HepG2 (cell line): Measurements from ENCODE around the gene TNFRSF9. TPM values are rescaled to one million over a fixed set of nuclear protein-coding genes. Genes with fewer than 3 reads are reported as not detected.

Experiments
- ARHGAP35 ChIP-seq: sonication (generic); formaldehyde crosslinking; IDR thresholded peaks from 2 replicates; pipeline ENCODE4 v1.9.0; 2022; ENCODE audit warnings: mild to moderate bottlenecking, inconsistent platforms, moderate library complexity, missing genetic modification reagents, borderline replicate concordance
- ERF ChIP-seq: IDR thresholded peaks from 2 replicates; pipeline ENCODE4 v1.6.1; 2018; ENCODE audit warnings: missing biosample characterization, missing genetic modification reagents
- ETV5 ChIP-seq: IDR thresholded peaks from 2 replicates; pipeline ENCODE4 v1.6.1; 2018; ENCODE audit warnings: missing biosample characterization, missing genetic modification reagents, inconsistent platforms, borderline replicate concordance
- GATAD2A ChIP-seq: IDR thresholded peaks from 2 replicates; pipeline ENCODE4 v1.6.1; 2016
- GPN1 ChIP-seq: sonication (generic); formaldehyde crosslinking; IDR thresholded peaks from 2 replicates; pipeline ENCODE4 v1.5.1; 2020; ENCODE audit warnings: missing genetic modification reagents, borderline replicate concordance
- HNRNPL ChIP-seq: fragments of 200-400 bp; formaldehyde crosslinking; IDR thresholded peaks from 2 replicates; pipeline ENCODE4 v1.6.1; 2017; ENCODE audit warnings: mild to moderate bottlenecking, low read depth, low read length
- IRF9 ChIP-seq: sonication (generic); formaldehyde crosslinking; IDR thresholded peaks from 2 replicates; pipeline ENCODE4 v1.8.0; 2022; ENCODE audit warnings: missing genetic modification reagents, mild to moderate bottlenecking, borderline replicate concordance
- NR1H2 ChIP-seq: sonication (generic); formaldehyde crosslinking; IDR thresholded peaks from 2 replicates; pipeline ENCODE4 v1.8.1; 2022; ENCODE audit warnings: low read depth, missing genetic modification reagents, borderline replicate concordance
- PRDM4 ChIP-seq: sonication (generic); formaldehyde crosslinking; IDR thresholded peaks from 2 replicates; pipeline ENCODE4 v1.9.0; 2021; ENCODE audit warnings: missing genetic modification reagents, borderline replicate concordance
- SMC3 ChIP-seq: IDR thresholded peaks from 2 replicates; pipeline ENCODE4 v1.6.1; 2011; ENCODE audit warnings: low read length, improper control_type of control experiment
- SOX13 ChIP-seq, 3 experiments: fragments of 450-650 bp in 1 of 3; sonication (generic) in 1 of 3; formaldehyde crosslinking in 1 of 3; IDR thresholded peaks in 2 of 3; conservative IDR thresholded peaks in 1 of 3; 2 replicates each; pipeline versions ENCODE4 v1.5.0 to v1.6.1; 2016 to 2020; ENCODE audit warnings: antibody characterized with exemption in 1 of 3, mild to moderate bottlenecking in 1 of 3, missing compliant biosample characterization in 1 of 3, missing genetic modification reagents in 1 of 3, moderate library complexity in 1 of 3
- ZBTB8A ChIP-seq: sonication (generic); formaldehyde crosslinking; IDR thresholded peaks from 2 replicates; pipeline ENCODE4 v1.4.0; 2020; ENCODE audit warnings: mild to moderate bottlenecking, low read depth, missing genetic modification reagents, borderline replicate concordance
- ZFP62 ChIP-seq: sonication (generic); formaldehyde crosslinking; IDR thresholded peaks from 2 replicates; pipeline ENCODE4 v1.4.0; 2020; ENCODE audit warnings: missing genetic modification reagents
- ZNF468 ChIP-seq: sonication (generic); formaldehyde crosslinking; IDR thresholded peaks from 2 replicates; pipeline ENCODE4 v1.8.0; 2022; ENCODE audit warnings: mild to moderate bottlenecking, moderate library complexity, missing genetic modification reagents
- ZNF496 ChIP-seq: sonication (generic); formaldehyde crosslinking; IDR thresholded peaks from 2 replicates; pipeline ENCODE4 v1.8.1; 2023; ENCODE audit warnings: mild to moderate bottlenecking, moderate library complexity, missing genetic modification reagents; ENCODE audit not compliant: insufficient replicate concordance
- ZNF510 ChIP-seq: sonication (generic); formaldehyde crosslinking; IDR thresholded peaks from 2 replicates; pipeline ENCODE4 v1.4.0; 2020; ENCODE audit warnings: low read depth, mild to moderate bottlenecking, missing genetic modification reagents
- ZNF557 ChIP-seq: sonication (generic); formaldehyde crosslinking; IDR thresholded peaks from 2 replicates; pipeline ENCODE4 v1.4.0; 2020; ENCODE audit warnings: missing genetic modification reagents
- polyA plus RNA-seq, 8 experiments: library from polyadenylated mRNA; depleted of rRNA in 3 of 8; stranded (reverse) in 7 of 8; unstranded in 1 of 8; fragments of >200 nt; fragmentation: Illumina TruSeq in 4 of 8; extraction: Trizol in 4 of 8; gene quantifications; 2 replicates each; pipeline versions ENCODE4 v1.2.1 to v1.2.3, GENCODE V29; 2011 to 2016; ENCODE audit warnings: low read depth in 4 of 8, missing spikeins in 1 of 8, mixed read lengths in 1 of 8; ENCODE audit not compliant: insufficient read depth in 1 of 8
- total RNA-seq, 5 experiments: library from RNA; depleted of rRNA; stranded (reverse); fragments of >200 nt; fragmentation: Illumina TruSeq; extraction: Trizol; gene quantifications; 2 replicates each; pipeline ENCODE4 v1.2.3, GENCODE V29; 2016; ENCODE audit warnings: low read depth in 1 of 5
- TF ChIP-seq, protein P1 (sequence below): sonication (generic); formaldehyde crosslinking; IDR thresholded peaks from 2 replicates; pipeline ENCODE4 v1.9.0; 2021; ENCODE audit warnings: mild to moderate bottlenecking, missing genetic modification reagents

Gene TNFRSF9
- total and polyA plus RNA-seq, 2 of the 13 experiments (the other 11 are each of a cell fraction or from before 2014, with no cell fraction given) = 0.07 TPM; not detected in 1

- TF ChIP-seq ZNF496 (CRISPR knock-in tag) (no peak), SOX13 (IDR thresholded peaks at IDR 0.05) (no peak), SOX13 (CRISPR knock-in tag; conservative IDR thresholded peaks at IDR 0.05 in 1 of 2, IDR thresholded peaks at IDR 0.05 in 1 of 2) (peak in 1 of 2 experiments; percentile 49; a peak in 2 of 4 replicates), HNRNPL (no peak), IRF9 (CRISPR knock-in tag) (peak; percentile 89), ZNF510 (peak; percentile 89), ZNF468 (0 out of 2 replicates have a peak, but pooled peaks have one; percentile 48), ZNF557 (CRISPR knock-in tag) (0 out of 2 replicates have a peak, but pooled peaks have one; percentile 75), ZFP62 (CRISPR knock-in tag) (peak; percentile 91; the same call in 1 of the 2 replicates), ETV5 (CRISPR knock-in tag) (peak; percentile 75), NR1H2 (CRISPR knock-in tag) (peak; percentile 71; the same call in 1 of the 2 replicates), ARHGAP35 (CRISPR knock-in tag) (peak; percentile 60; the same call in 1 of the 2 replicates), GATAD2A (CRISPR knock-in tag) (no peak; the same call in 1 of the 2 replicates), ZBTB8A (CRISPR knock-in tag) (no peak; the same call in 1 of the 2 replicates), PRDM4 (CRISPR knock-in tag) (no peak), ERF (peak; percentile 95), SMC3 (no peak; the same call in 1 of the 2 replicates), GPN1 (CRISPR knock-in tag) (no peak)
- TF ChIP-seq, protein P1, sequence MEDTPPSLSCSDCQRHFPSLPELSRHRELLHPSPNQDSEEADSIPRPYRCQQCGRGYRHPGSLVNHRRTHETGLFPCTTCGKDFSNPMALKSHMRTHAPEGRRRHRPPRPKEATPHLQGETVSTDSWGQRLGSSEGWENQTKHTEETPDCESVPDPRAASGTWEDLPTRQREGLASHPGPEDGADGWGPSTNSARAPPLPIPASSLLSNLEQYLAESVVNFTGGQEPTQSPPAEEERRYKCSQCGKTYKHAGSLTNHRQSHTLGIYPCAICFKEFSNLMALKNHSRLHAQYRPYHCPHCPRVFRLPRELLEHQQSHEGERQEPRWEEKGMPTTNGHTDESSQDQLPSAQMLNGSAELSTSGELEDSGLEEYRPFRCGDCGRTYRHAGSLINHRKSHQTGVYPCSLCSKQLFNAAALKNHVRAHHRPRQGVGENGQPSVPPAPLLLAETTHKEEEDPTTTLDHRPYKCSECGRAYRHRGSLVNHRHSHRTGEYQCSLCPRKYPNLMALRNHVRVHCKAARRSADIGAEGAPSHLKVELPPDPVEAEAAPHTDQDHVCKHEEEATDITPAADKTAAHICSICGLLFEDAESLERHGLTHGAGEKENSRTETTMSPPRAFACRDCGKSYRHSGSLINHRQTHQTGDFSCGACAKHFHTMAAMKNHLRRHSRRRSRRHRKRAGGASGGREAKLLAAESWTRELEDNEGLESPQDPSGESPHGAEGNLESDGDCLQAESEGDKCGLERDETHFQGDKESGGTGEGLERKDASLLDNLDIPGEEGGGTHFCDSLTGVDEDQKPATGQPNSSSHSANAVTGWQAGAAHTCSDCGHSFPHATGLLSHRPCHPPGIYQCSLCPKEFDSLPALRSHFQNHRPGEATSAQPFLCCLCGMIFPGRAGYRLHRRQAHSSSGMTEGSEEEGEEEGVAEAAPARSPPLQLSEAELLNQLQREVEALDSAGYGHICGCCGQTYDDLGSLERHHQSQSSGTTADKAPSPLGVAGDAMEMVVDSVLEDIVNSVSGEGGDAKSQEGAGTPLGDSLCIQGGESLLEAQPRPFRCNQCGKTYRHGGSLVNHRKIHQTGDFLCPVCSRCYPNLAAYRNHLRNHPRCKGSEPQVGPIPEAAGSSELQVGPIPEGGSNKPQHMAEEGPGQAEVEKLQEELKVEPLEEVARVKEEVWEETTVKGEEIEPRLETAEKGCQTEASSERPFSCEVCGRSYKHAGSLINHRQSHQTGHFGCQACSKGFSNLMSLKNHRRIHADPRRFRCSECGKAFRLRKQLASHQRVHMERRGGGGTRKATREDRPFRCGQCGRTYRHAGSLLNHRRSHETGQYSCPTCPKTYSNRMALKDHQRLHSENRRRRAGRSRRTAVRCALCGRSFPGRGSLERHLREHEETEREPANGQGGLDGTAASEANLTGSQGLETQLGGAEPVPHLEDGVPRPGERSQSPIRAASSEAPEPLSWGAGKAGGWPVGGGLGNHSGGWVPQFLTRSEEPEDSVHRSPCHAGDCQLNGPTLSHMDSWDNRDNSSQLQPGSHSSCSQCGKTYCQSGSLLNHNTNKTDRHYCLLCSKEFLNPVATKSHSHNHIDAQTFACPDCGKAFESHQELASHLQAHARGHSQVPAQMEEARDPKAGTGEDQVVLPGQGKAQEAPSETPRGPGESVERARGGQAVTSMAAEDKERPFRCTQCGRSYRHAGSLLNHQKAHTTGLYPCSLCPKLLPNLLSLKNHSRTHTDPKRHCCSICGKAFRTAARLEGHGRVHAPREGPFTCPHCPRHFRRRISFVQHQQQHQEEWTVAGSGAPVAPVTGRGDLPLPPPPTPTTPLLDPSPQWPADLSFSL = no peak
These were observed 20.8 kb upstream of the TNFRSF9 start, which contains the start of gene PARK7 (continued) for GRCh38 chr1:7961216-7962013.
